H9 (cell line): ENCODE results near the gene IGF2. TPM values are rescaled to one million over a fixed set of nuclear protein-coding genes. Genes with fewer than 3 reads are reported as not detected.

ENCODE experiments used
- DNase-seq: peaks from one replicate; pipeline ENCODE4 v3.0.0-alpha.2; 2017
- H2AFZ ChIP-seq: one replicate; pipeline ENCODE4 v1.6.1; 2013; ENCODE audit warnings: mild to moderate bottlenecking, low read length, control low read depth, moderate library complexity
- H2AK5ac ChIP-seq: 2 replicates; pipeline ENCODE4 v1.6.1; 2013; ENCODE audit warnings: low read length, control low read depth, mixed read lengths; ENCODE audit not compliant: insufficient read length
- H2BK120ac ChIP-seq: one replicate; pipeline ENCODE4 v1.6.1; 2013; ENCODE audit warnings: low read depth, mild to moderate bottlenecking, low read length, control low read depth, inconsistent platforms; ENCODE audit not compliant: poor library complexity, severe bottlenecking
- H2BK12ac ChIP-seq: 2 replicates; pipeline ENCODE4 v1.6.1; 2013; ENCODE audit warnings: low read length, control low read depth, mixed read lengths, low read depth; ENCODE audit not compliant: insufficient read length
- H2BK15ac ChIP-seq: 2 replicates; pipeline ENCODE4 v1.6.1; 2013; ENCODE audit warnings: low read depth, low read length, control low read depth
- H2BK20ac ChIP-seq: one replicate; pipeline ENCODE4 v1.6.1; 2013; ENCODE audit warnings: low read depth, mild to moderate bottlenecking, low read length, control low read depth, inconsistent platforms; ENCODE audit not compliant: poor library complexity, severe bottlenecking
- H2BK5ac ChIP-seq: 2 replicates; pipeline ENCODE4 v1.6.1; 2013; ENCODE audit warnings: low read length, control low read depth, mixed read lengths; ENCODE audit not compliant: insufficient read length
- H3K14ac ChIP-seq: 2 replicates; pipeline ENCODE4 v1.6.1; 2013; ENCODE audit warnings: low read length, control low read depth; ENCODE audit not compliant: insufficient read depth
- H3K18ac ChIP-seq: 2 replicates; pipeline ENCODE4 v1.6.1; 2013; ENCODE audit warnings: low read depth, mild to moderate bottlenecking, mixed read lengths, low read length, control low read depth; ENCODE audit not compliant: insufficient read length
- H3K23ac ChIP-seq: 2 replicates; pipeline ENCODE4 v1.6.1; 2013; ENCODE audit warnings: low read length, control low read depth, mixed read lengths, low read depth; ENCODE audit not compliant: insufficient read length
- H3K23me2 ChIP-seq: 2 replicates; pipeline ENCODE4 v1.6.1; 2013; ENCODE audit warnings: low read depth, mild to moderate bottlenecking, mixed read lengths, low read length, control low read depth; ENCODE audit not compliant: insufficient read length, poor library complexity, severe bottlenecking
- H3K27ac ChIP-seq: 2 replicates; pipeline ENCODE4 v1.5.1; 2013; ENCODE audit warnings: low read length, control low read depth, mixed read lengths, low read depth; ENCODE audit not compliant: insufficient read length
- H3K27me3 ChIP-seq: 2 replicates; pipeline ENCODE4 v1.6.1; 2013; ENCODE audit warnings: low read length, control low read depth, inconsistent platforms; ENCODE audit not compliant: insufficient read depth
- H3K4ac ChIP-seq: 2 replicates; pipeline ENCODE4 v1.6.1; 2013; ENCODE audit warnings: low read depth, mild to moderate bottlenecking, control low read depth, inconsistent platforms, low read length, moderate library complexity
- H3K4me1 ChIP-seq: 2 replicates; pipeline ENCODE4 v1.6.1; 2013; ENCODE audit warnings: low read length, control low read depth, inconsistent platforms; ENCODE audit not compliant: insufficient read depth
- H3K4me2 ChIP-seq: 2 replicates; pipeline ENCODE4 v1.6.1; 2013; ENCODE audit warnings: low read length, control low read depth, mixed read lengths; ENCODE audit not compliant: insufficient read length, insufficient read depth
- H3K56ac ChIP-seq: 2 replicates; pipeline ENCODE4 v1.6.1; 2013; ENCODE audit warnings: low read depth, mild to moderate bottlenecking, mixed read lengths, low read length, control low read depth; ENCODE audit not compliant: insufficient read length
- H3K79me1 ChIP-seq: 2 replicates; pipeline ENCODE4 v1.6.1; 2013; ENCODE audit warnings: low read depth, mild to moderate bottlenecking, moderate library complexity, low read length, control low read depth, inconsistent platforms; ENCODE audit not compliant: insufficient read depth, poor library complexity, severe bottlenecking
- H3K79me2 ChIP-seq: 2 replicates; pipeline ENCODE4 v1.6.1; 2013; ENCODE audit warnings: low read length, control low read depth, inconsistent platforms; ENCODE audit not compliant: insufficient read depth
- H3K9ac ChIP-seq: 2 replicates; pipeline ENCODE4 v1.6.1; 2013; ENCODE audit warnings: low read length, control low read depth, mixed read lengths; ENCODE audit not compliant: insufficient read length; ENCODE audit errors: extremely low read depth
- H3K9me3 ChIP-seq: one replicate; pipeline ENCODE4 v1.6.1; 2013; ENCODE audit warnings: low read depth, low read length, inconsistent platforms; ENCODE audit not compliant: control insufficient read depth
- H3T11ph ChIP-seq: one replicate; pipeline ENCODE4 v1.6.1; 2013; ENCODE audit warnings: mild to moderate bottlenecking, low read length, control low read depth, inconsistent platforms
- H4K20me1 ChIP-seq: one replicate; pipeline ENCODE4 v1.6.1; 2013; ENCODE audit not compliant: control insufficient read depth, insufficient read length, insufficient read depth
- H4K5ac ChIP-seq: 2 replicates; pipeline ENCODE4 v1.6.1; 2013; ENCODE audit warnings: low read depth, mild to moderate bottlenecking, mixed read lengths, low read length, control low read depth; ENCODE audit not compliant: insufficient read length
- H4K8ac ChIP-seq: replicated peaks from 2 replicates; pipeline ENCODE4 v1.6.1; 2013; ENCODE audit warnings: low read length, control low read depth, mixed read lengths, low read depth; ENCODE audit not compliant: insufficient read length
- H4K91ac ChIP-seq: 2 replicates; pipeline ENCODE4 v1.6.1; 2013; ENCODE audit warnings: low read depth, mild to moderate bottlenecking, moderate library complexity, mixed read lengths, low read length, control low read depth; ENCODE audit not compliant: insufficient read length
- H3K27ac Mint-ChIP-seq, 3 experiments: 2 replicates in 2 of 3; 3 replicates in 1 of 3; pipeline ENCODE4 v1.8.0; 2020 to 2021; ENCODE audit warnings: mixed read lengths in 3 of 3, mild to moderate bottlenecking in 1 of 3, moderate library complexity in 1 of 3
- H3K27me3 Mint-ChIP-seq: 2 replicates; pipeline ENCODE4 v1.8.0; 2021; ENCODE audit warnings: low read depth, mild to moderate bottlenecking, moderate library complexity, mixed read lengths
- H3K36me3 Mint-ChIP-seq, 3 experiments: 2 replicates in 2 of 3; 3 replicates in 1 of 3; pipeline ENCODE4 v1.8.0; 2020 to 2021; ENCODE audit warnings: low read depth in 3 of 3, mixed read lengths in 3 of 3; ENCODE audit not compliant: insufficient read depth in 1 of 3
- H3K4me1 Mint-ChIP-seq, 2 experiments: 2 replicates each; pipeline ENCODE4 v1.8.0; 2020; ENCODE audit warnings: mixed read lengths in 2 of 2
- H3K4me3 Mint-ChIP-seq, 2 experiments: 2 replicates in 1 of 2; 3 replicates in 1 of 2; pipeline ENCODE4 v1.8.0; 2020 to 2021; ENCODE audit warnings: mild to moderate bottlenecking in 2 of 2, mixed read lengths in 2 of 2, moderate library complexity in 1 of 2
- H3K9me3 Mint-ChIP-seq, 2 experiments: 2 replicates in 1 of 2; 3 replicates in 1 of 2; pipeline ENCODE4 v1.8.0; 2020; ENCODE audit warnings: mild to moderate bottlenecking in 2 of 2, mixed read lengths in 2 of 2, moderate library complexity in 1 of 2
- WGBS: extraction: QIAGEN DNeasy Blood & Tissue Kit; methylation state at CpG from one replicate; pipeline ENCODE4 v1.1.7; 2013; ENCODE audit warnings: missing lambda C conversion rate, low lambda C conversion rate, mixed read lengths; ENCODE audit not compliant: insufficient read length; ENCODE audit errors: extremely low coverage; 5-methylcytosine and 5-hydroxymethylcytosine counted together
- total RNA-seq: library from RNA; stranded (reverse); gene quantifications from 2 replicates; pipeline ENCODE4 v1.2.1, GENCODE V29; 2021
- TF ChIP-seq, protein P1 (sequence below): fragments of 200-600 bp; sonication (generic); conservative IDR thresholded peaks from 3 replicates; pipeline ENCODE4 v1.8.0; 2021; ENCODE audit warnings: antibody characterized with exemption, mild to moderate bottlenecking

The IGF2 gene
- total RNA-seq, 1 experiment from 2014 or later, result 2.8 TPM

DNA sequence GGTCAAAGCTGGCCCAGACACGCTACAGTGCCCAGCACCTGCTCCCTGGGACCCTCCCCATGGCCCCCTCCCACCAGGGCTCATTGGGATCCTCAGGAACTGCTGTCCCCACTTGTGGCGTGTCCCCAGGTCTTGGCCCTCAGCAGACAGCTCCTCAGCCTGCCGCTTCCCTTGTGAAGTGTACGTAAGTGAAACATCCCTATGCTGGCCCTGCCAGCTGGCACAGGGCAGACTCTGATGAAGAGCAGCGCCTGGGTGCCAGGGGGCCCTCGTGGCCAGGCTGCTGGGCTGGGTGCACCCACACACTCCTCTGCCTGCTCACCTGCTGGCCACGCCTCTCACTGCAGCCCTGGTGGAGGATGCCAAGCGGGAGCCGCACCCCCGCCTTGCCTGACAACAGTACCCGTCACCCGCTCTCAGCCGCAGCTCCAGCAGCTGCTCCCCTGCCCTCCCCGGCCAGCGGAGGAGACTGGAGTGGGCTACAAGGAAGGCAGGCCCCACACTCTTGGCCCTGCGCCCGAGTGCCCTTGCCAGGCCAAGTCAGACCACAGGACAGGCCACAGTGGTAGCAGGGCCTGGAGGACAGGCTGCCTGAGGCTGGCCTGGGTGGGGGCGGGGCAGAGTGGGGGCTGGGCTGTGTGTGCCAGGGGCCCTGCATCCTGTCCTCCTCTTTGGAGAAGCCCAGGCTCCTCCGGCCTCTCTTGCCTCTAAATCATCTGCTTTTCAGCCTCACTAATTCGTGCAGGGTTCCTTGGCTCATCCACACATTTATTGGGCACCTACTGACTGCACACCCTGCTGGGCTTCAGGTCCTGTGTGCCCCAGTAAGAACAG lies 39.5 kb downstream of the IGF2 start:
- no peak overlapping the region for H3K56ac ChIP-seq
- Mint-ChIP-seq H3K4me1 (peaks cover 18 to 25% of the 10 kb centered on the region in 2 experiments), H3K27ac (no peak overlapping the region), H3K9me3 (peaks cover 0 to 2% of the 10 kb centered on the region in 2 experiments; a peak in 2 of 5 replicates), H3K27me3 (peaks cover 38% of the 10 kb centered on the region), H3K36me3 (no peaks in the 10 kb centered on the region; a peak in 1 of 7 replicates), H3K4me3 (no peak overlapping the region)
- no peak overlapping the region for H2BK120ac ChIP-seq
- no CpG with 5 or more reads among the region's 20 CpGs for WGBS
- no peaks in the 10 kb centered on the region for H3K9me3 ChIP-seq
- H3K4ac ChIP-seq, result no peak overlapping the region
- peak; percentile 38 for DNase-seq
- no peak overlapping the region for H4K91ac ChIP-seq
- H2BK20ac ChIP-seq, result no peak overlapping the region
- H2BK15ac ChIP-seq, result no peak overlapping the region
- H3K14ac ChIP-seq, result no peak overlapping the region; the same call in 1 of the 2 replicates
- no peaks in the 10 kb centered on the region for H3K23me2 ChIP-seq
- no peak overlapping the region for H3K9ac ChIP-seq
- TF ChIP-seq, protein P1, sequence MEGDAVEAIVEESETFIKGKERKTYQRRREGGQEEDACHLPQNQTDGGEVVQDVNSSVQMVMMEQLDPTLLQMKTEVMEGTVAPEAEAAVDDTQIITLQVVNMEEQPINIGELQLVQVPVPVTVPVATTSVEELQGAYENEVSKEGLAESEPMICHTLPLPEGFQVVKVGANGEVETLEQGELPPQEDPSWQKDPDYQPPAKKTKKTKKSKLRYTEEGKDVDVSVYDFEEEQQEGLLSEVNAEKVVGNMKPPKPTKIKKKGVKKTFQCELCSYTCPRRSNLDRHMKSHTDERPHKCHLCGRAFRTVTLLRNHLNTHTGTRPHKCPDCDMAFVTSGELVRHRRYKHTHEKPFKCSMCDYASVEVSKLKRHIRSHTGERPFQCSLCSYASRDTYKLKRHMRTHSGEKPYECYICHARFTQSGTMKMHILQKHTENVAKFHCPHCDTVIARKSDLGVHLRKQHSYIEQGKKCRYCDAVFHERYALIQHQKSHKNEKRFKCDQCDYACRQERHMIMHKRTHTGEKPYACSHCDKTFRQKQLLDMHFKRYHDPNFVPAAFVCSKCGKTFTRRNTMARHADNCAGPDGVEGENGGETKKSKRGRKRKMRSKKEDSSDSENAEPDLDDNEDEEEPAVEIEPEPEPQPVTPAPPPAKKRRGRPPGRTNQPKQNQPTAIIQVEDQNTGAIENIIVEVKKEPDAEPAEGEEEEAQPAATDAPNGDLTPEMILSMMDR, result 0 out of 3 replicates have a peak, but pooled peaks have one; percentile 9
- H3K4me2 ChIP-seq, result no peak overlapping the region
- no peaks in the 10 kb centered on the region for H3K79me2 ChIP-seq
- H2BK12ac ChIP-seq, result no peak overlapping the region
- H3K18ac ChIP-seq, result no peak overlapping the region
- H2AK5ac ChIP-seq, result no peak overlapping the region
- H2BK5ac ChIP-seq, result no peak overlapping the region
- no peaks in the 10 kb centered on the region for H3K27me3 ChIP-seq
- H3T11ph ChIP-seq, result no peak overlapping the region
- H4K8ac ChIP-seq, result no peak overlapping the region
- no peak overlapping the region for H3K23ac ChIP-seq
- H4K5ac ChIP-seq, result no peak overlapping the region
- H3K4me1 ChIP-seq, result no peaks in the 10 kb centered on the region
- no peak overlapping the region for H2AFZ ChIP-seq
- no peak overlapping the region for H3K27ac ChIP-seq
- no peaks in the 10 kb centered on the region for H4K20me1 ChIP-seq
- H3K79me1 ChIP-seq, result no peaks in the 10 kb centered on the region
